HTR-8/SVneo (cell line): Measurements from ENCODE around the gene MFRP.
A peak's percentile ranks its signal among the peaks of the same experiment; 100 is the strongest.

Source experiments
- DNase-seq: peaks from one replicate; pipeline ENCODE4 v3.0.0; 2011; ENCODE audit warnings: low spot score, mixed read lengths; ENCODE audit not compliant: insufficient read length
- FAIRE-seq: peaks from 2 replicates; lab custom pipeline; 2011; peaks lifted over from hg19 to GRCh38; lab: Jason Lieb, UNC

MFRP gene

GRCh38 chr11:119319700-119320239 is 26.7 kb downstream of the MFRP start:
- FAIRE-seq (no peak), DNase-seq (no peak)

GRCh38 chr11:119319136-119319699 is 27.3 kb downstream of the MFRP start:
- no peak for FAIRE-seq
- DNase-seq: no peak

GRCh38 chr11:119318240-119319135 is 28.0 kb downstream of the MFRP start:
- peak; percentile 9 for FAIRE-seq

GRCh38 chr11:119317592-119318239 is 28.8 kb downstream of the MFRP start:
- DNase-seq (no peak), FAIRE-seq (peak; percentile 44)

More at GRCh38 chr11:119318240-119319135, 28.0 kb downstream of the MFRP start:
- DNase-seq: peak; percentile 58

- peak; percentile 68 for DNase-seq
- peak; percentile 23 for FAIRE-seq
Observed at GRCh38 chr11:119316729-119317591, 29.5 kb downstream of the MFRP start, which contains the start of gene MCAM. Gene MCAM, minus strand, starts transcription at chr11:119317130. Its CDS starts 29 bp downstream, at chr11:119317101.

- FAIRE-seq (peak; percentile 94), DNase-seq (no peak)
Observed at GRCh38 chr11:119316016-119316728, 30.3 kb downstream of the MFRP start.

GRCh38 chr11:119315131-119316015 is 31.1 kb downstream of the MFRP start:
- FAIRE-seq (no peak), DNase-seq (peak; percentile 65)

- FAIRE-seq (peak; percentile 31), DNase-seq (no peak)
Observed at GRCh38 chr11:119314726-119315125, 31.8 kb downstream of the MFRP start.

GRCh38 chr11:119310682-119311052 is 35.8 kb downstream of the MFRP start:
- DNase-seq (no peak), FAIRE-seq (no peak)

- FAIRE-seq: no peak
Observed at GRCh38 chr11:119309953-119310681, 36.4 kb downstream of the MFRP start.

GRCh38 chr11:119309411-119309810 is 37.1 kb downstream of the MFRP start:
- no peak for DNase-seq

More at GRCh38 chr11:119309953-119310681, 36.4 kb downstream of the MFRP start:
- no peak for DNase-seq

GRCh38 chr11:119307974-119308373 is 38.5 kb downstream of the MFRP start:
- FAIRE-seq (no peak), DNase-seq (no peak)

More at GRCh38 chr11:119309411-119309810, 37.1 kb downstream of the MFRP start:
- no peak for FAIRE-seq

GRCh38 chr11:119307219-119307618 is 39.3 kb downstream of the MFRP start:
- FAIRE-seq (no peak), DNase-seq (no peak)

- DNase-seq (no peak), FAIRE-seq (no peak)
Observed at GRCh38 chr11:119306373-119306890, 40.1 kb downstream of the MFRP start.

GRCh38 chr11:119305556-119306372 is 40.7 kb downstream of the MFRP start:
- no peak for DNase-seq
- no peak for FAIRE-seq

GRCh38 chr11:119303227-119303718 is 43.2 kb downstream of the MFRP start:
- DNase-seq (no peak), FAIRE-seq (no peak)
